Measurements from ENCODE around the gene ZKSCAN3.

DNA sequence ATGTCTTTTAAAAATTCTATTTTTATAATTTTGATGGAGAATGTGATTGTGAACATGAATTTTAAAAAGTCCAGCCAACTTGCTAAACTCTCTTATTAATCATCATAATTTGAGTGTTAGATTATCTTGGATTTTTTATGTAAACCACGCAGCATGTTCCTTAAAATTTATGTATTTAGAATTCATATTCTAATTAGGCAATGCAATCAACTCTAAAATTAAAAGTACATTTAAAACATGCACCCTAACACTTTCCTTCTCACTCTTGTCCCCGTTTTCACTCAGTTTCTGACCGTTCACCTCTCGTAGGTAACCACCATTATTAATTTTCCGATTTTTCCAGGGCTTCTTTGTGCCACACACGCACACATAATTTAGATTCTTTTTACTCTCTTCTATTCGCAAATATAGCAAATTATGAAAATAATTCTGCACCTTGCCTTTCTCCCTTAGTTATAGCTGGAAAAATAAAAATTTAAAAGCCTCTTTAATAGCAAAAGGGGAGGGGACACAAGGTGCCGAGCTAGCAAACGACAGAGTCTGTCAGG, 329 bp upstream of the ZKSCAN3 start:
- TF ChIP-seq, protein P1, sequence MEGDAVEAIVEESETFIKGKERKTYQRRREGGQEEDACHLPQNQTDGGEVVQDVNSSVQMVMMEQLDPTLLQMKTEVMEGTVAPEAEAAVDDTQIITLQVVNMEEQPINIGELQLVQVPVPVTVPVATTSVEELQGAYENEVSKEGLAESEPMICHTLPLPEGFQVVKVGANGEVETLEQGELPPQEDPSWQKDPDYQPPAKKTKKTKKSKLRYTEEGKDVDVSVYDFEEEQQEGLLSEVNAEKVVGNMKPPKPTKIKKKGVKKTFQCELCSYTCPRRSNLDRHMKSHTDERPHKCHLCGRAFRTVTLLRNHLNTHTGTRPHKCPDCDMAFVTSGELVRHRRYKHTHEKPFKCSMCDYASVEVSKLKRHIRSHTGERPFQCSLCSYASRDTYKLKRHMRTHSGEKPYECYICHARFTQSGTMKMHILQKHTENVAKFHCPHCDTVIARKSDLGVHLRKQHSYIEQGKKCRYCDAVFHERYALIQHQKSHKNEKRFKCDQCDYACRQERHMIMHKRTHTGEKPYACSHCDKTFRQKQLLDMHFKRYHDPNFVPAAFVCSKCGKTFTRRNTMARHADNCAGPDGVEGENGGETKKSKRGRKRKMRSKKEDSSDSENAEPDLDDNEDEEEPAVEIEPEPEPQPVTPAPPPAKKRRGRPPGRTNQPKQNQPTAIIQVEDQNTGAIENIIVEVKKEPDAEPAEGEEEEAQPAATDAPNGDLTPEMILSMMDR (IDR thresholded peaks at IDR 0.05; ENCODE audit: insufficient read depth, low read length), result no peak
- TF ChIP-seq, protein P2, sequence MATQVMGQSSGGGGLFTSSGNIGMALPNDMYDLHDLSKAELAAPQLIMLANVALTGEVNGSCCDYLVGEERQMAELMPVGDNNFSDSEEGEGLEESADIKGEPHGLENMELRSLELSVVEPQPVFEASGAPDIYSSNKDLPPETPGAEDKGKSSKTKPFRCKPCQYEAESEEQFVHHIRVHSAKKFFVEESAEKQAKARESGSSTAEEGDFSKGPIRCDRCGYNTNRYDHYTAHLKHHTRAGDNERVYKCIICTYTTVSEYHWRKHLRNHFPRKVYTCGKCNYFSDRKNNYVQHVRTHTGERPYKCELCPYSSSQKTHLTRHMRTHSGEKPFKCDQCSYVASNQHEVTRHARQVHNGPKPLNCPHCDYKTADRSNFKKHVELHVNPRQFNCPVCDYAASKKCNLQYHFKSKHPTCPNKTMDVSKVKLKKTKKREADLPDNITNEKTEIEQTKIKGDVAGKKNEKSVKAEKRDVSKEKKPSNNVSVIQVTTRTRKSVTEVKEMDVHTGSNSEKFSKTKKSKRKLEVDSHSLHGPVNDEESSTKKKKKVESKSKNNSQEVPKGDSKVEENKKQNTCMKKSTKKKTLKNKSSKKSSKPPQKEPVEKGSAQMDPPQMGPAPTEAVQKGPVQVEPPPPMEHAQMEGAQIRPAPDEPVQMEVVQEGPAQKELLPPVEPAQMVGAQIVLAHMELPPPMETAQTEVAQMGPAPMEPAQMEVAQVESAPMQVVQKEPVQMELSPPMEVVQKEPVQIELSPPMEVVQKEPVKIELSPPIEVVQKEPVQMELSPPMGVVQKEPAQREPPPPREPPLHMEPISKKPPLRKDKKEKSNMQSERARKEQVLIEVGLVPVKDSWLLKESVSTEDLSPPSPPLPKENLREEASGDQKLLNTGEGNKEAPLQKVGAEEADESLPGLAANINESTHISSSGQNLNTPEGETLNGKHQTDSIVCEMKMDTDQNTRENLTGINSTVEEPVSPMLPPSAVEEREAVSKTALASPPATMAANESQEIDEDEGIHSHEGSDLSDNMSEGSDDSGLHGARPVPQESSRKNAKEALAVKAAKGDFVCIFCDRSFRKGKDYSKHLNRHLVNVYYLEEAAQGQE (IDR thresholded peaks at IDR 0.05; ENCODE audit: insufficient replicate concordance, low read depth), result no peak
- TF ChIP-seq POLR2AphosphoS5 (IDR thresholded peaks at IDR 0.05; ENCODE audit: low read depth), result no peak
- no peak for TF ChIP-seq GABPA (IDR thresholded peaks at IDR 0.05; ENCODE audit: low read depth)

Data from HL-60 (cell line).